Fibroblast of skin of left quadriceps (primary cell): ENCODE data around the gene CAB39L.
"Not testable (repeated sequence)": the region's sequence is repeated elsewhere in the genome, so short reads cannot be mapped to it uniquely, and the experiment has no call there.

Source experiments
- DNase-seq, 2 experiments: peaks; one replicate each; pipeline ENCODE4 v3.0.0-alpha.2; 2013; ENCODE audit warnings: low read depth in 2 of 2

CAB39L gene

DNA sequence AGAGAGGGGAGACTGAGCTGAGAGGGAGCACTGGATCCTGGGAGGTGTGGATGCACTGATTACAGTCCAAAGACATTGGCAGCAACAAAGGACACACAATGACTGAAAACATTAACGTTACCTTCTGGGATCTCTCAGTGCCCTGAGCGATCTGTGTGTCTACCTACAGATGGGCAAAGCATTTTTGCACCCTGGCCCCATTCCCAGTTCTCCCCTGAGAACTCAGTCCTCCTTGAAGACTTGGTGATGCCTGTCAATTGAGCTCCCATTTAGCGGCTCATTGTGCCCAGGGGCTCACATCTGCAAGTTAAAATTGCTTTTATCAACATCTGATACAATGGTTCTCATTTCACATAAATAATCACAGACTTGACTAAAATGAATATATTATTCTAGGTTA is 133.6 kb downstream of the CAB39L start:
- no peak for DNase-seq

GRCh38 chr13:49308921-49309408 is 134.9 kb downstream of the CAB39L start:
- no peak for DNase-seq

DNA sequence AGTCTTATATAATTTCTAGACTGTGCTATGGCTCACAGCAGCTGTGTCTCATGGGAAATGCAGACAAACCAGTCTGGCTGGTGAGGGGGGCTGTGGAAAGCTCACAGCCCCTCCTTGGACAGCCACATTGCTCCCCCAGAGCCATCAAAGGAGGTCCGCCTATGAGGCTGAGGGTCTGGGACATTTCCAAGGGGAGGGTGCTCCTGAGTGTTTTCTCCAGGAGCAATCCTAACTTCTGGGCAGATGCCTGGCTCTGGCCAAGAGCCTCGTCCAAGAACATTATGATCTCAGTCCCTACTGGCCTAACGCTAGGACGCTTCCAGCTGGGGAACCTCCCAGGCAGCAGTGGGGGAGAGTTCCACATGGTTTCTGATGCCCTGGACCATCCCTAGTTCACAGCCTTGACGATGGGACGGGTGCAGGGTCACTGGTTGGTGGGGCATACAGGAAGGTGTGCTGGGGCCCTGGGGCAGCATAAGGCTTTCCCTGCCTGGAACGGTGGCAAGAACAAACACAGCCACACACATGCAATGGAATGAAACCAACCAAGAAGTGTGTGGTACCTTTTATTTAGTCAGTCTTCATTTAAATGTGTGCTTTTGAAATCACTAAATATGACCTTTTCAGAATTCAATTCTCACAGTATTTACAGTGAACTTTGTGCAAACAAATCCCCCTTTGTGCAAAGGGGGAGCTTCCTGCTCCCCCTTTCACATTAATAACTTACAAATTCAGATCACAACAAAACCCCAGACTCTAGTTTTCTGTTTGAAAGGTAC is 135.6 kb downstream of the CAB39L start:
- DNase-seq = no peak

- DNase-seq = no peak
Measured at GRCh38 chr13:49307365-49307764, 136.5 kb downstream of the CAB39L start.

- DNase-seq = no peak
Measured at GRCh38 chr13:49305792-49306425, 138.0 kb downstream of the CAB39L start.

- DNase-seq = no peak
Measured at GRCh38 chr13:49304763-49305700, 138.8 kb downstream of the CAB39L start.

DNA sequence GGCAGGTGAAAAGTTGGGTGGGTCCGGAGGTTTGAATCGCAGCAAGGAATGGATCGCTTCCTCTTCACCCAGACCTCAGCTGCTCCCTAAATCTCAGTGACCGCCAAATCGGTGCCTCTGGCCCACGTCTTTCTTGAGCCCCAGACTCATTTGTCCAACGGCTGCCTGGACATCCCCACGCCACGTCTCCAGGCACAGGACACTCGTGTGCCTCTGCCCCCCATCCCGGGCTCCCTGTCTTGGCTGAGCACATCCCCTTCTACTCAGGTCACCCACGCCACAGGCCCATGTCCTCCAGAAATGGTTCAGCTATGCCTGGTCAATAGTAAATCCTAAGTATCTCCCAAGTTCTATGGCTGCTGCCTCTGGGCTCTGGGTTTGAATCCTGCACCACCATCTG is 139.5 kb downstream of the CAB39L start:
- no peak for DNase-seq

GRCh38 chr13:49303533-49304252 is 140.2 kb downstream of the CAB39L start:
- DNase-seq = no peak

DNA sequence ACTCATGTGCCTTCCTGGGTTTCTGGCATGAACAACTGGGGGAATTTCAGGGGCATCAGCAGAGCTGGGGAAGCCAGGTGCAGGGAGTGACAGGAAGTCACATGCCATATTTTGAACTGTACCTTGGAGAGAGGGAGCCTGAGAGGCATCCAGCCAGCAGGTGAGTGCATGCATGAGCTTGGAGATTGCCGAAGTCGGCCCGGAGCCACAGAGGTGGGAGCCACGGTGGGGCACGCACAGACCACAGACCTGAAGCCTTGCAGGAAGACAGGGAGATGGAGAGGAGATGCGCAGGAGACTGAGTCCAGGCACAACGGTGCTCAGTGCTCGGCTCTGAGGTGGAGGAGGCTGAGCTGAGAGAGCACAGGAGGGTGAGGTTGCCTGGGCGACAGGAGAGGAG is 141.0 kb downstream of the CAB39L start:
- DNase-seq = no peak

DNA sequence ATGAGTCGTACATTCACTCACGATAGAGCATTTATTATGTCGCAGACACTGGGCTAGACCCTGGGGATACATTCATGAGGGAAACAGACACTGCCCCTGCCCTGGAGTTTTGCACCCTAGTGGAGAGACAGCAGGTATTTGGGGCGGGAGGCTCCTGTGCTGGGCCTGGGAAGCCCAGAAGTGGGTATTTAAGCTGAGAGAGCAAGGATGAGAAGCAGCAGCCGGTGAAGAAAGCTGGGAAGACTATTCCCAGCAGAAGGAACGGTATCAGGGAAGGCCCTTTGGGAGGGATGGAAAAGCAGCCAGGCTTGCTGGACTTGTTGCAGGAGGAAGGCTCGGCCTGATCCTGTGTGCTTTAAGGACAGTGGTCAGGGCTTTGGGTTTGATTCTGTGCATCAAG is 141.6 kb downstream of the CAB39L start:
- DNase-seq = no peak

GRCh38 chr13:49300739-49301589 is 142.9 kb downstream of the CAB39L start:
- peak; percentile 47 to 54 for DNase-seq

GRCh38 chr13:49300276-49300675 is 143.6 kb downstream of the CAB39L start:
- no peak for DNase-seq

DNA sequence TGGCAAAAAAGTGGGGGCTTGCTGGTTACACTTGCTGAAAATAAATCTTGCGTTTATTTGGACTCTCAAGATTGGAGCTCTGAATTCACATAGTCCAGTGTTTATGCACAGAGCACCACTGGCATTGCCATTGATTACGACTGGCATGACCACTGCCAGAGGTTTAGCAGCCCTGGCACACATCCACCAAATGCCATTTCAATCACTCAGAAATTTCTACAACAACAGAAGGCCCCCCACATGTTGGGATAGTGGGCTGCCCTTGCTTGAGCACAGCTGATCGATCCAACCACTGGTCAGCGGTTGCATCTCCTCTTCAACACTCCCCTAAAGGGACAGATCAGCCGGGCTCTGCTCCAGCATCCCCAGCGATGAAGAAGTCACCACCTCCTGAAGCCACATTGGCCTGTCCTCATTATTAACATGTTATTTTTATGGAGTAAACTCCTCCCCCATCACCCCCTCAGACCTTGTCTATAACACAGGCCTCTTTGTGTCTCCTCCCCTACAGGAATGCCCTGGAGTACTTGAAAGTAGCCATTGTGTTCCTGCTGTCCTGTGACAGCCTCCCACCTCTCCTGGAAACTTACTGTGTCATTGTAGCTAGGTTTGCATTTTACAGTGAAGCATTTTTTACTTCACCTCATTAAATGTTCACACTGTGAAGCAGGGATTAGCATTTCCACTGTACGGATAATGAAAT is 144.8 kb downstream of the CAB39L start:
- DNase-seq = no peak

DNA sequence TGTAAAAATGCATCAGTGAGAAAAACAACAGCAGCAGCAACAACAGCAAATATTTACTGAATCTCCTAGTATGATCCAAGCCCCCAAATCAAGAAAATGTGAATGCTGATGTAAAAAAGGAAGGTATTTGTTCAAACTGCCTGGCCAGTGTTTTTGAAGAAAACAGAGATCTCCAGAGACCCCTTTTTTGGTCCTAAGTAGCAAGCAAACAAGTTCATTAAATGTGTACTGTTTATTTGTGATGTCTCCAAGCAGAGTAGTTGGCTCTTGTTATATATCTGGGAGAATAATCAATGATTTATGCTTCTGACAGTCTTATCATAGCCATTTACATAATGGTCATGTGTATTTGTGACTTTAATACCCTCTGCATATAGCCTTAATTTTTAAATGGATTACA is 145.4 kb downstream of the CAB39L start:
- DNase-seq = no peak

DNA sequence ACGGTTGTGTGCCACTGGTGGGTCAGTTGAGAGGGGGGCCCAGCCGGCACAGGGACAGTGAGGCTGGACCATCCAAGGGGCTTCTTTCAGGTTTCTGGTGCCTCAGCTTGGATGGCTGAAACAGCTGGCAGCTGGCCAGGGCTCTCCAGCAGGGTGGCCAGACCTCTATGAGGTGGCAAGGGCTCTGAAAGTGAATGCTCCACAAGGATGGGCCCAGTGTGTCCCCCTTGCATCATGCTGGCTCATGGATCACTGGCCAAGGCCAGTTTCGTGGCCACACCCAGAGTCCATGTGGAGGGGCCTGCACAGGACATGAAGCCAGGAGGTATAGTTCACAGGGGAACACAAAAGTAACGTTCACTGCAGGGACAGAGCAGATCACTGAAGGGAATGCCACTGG is 146.5 kb downstream of the CAB39L start:
- DNase-seq = no peak

DNA sequence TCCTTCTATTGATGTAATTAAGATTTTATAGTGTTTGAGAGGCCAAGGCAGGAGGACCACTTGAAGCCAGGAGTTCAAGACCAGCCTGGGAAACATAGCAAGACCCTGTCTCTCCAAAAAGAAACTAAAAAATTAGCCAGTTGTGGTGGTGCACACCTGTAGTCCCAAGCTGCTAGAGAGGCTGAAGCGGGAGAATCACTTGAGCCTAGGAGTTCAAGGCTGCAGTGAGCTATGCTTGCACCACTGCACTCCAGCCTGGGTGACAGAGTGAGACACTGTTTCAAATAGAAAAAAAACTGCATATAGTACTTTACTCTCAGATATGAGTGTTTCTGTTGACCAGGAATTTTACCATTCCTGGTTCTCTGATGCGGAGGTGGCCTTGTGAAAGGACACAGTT is 147.2 kb downstream of the CAB39L start:
- DNase-seq = no peak

- DNase-seq = no peak
Measured at GRCh38 chr13:49295244-49295643, 148.6 kb downstream of the CAB39L start.

DNA sequence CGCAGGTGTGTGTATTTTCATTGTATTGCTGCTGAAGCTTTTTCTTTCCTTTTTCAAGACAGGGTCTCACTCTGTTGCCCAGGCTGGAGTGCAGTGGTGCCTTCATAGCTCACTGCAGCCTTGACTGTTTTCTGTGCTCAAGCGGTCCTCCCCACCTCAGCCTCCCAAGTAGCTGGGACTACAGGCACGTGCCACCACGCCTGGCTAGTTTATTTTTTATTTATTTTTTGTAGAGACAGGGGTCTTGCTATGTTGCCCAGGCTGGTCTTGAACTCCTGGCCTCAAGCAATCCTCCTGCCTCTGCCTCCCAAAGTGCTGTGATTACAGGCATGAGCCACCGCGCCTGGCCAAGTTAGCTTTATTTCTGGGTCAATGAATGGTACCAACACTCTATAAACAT is 149.1 kb downstream of the CAB39L start:
- DNase-seq = not testable (repeated sequence)

- DNase-seq = peak in 1 of 2 experiments; percentile 13
Measured at GRCh38 chr13:49292742-49293486, 150.9 kb downstream of the CAB39L start.
